HEK293 (cell line): ENCODE results near the gene GC.

Source experiments
- CTCF ChIA-PET: fragments of 350-600 bp; formaldehyde crosslinking; extraction: SDS; loops from one replicate; lab custom pipeline; 2021; ENCODE audit warnings: antibody characterized with exemption; lab: Yijun Ruan, JAX
- POLR2A ChIA-PET: fragments of 300-600 bp; formaldehyde crosslinking; extraction: SDS; loops from one replicate; lab custom pipeline; 2020; ENCODE audit warnings: antibody characterized with exemption, inconsistent platforms; lab: Yijun Ruan, JAX
- H3K27ac ChIP-seq: fragments of 200-500 bp; sonication (Bioruptor generic); 2 replicates; pipeline ENCODE4 v1.5.1; 2014; ENCODE audit warnings: low read depth, low read length, control low read depth, inconsistent platforms; ENCODE audit errors: extremely low read depth
- H3K36me3 ChIP-seq, 2 experiments: fragments of 200-500 bp in 1 of 2; sonication (Bioruptor generic) in 1 of 2; 1 replicate in 1 of 2; 2 replicates in 1 of 2; pipeline ENCODE4 v1.5.1; 2014 to 2017; ENCODE audit warnings: inconsistent platforms in 2 of 2, low read length in 2 of 2; ENCODE audit not compliant: control insufficient read depth in 2 of 2, insufficient read depth in 1 of 2
- H3K4me1 ChIP-seq: fragments of 200-500 bp; sonication (Bioruptor generic); 2 replicates; pipeline ENCODE4 v1.5.1; 2014; ENCODE audit warnings: mild to moderate bottlenecking, low read length, inconsistent platforms; ENCODE audit not compliant: control insufficient read depth, insufficient read depth
- H3K4me3 ChIP-seq: 2 replicates; pipeline ENCODE4 v1.5.1; 2011; ENCODE audit warnings: low read depth, mild to moderate bottlenecking, control low read depth, low read length, moderate library complexity
- H3K9me3 ChIP-seq: fragments of 200-500 bp; sonication (Bioruptor generic); 2 replicates; pipeline ENCODE4 v1.5.1; 2014; ENCODE audit warnings: low read depth, low read length, inconsistent platforms; ENCODE audit not compliant: control insufficient read depth, insufficient read depth
- GLIS1 ChIP-seq: fragments of 450-650 bp; formaldehyde crosslinking; IDR thresholded peaks from 2 replicates; pipeline ENCODE4 v1.5.1; 2016; ENCODE audit warnings: missing biosample characterization, missing genetic modification characterization
- KLF10 ChIP-seq: fragments of 450-650 bp; IDR thresholded peaks from 2 replicates; pipeline ENCODE4 v1.5.1; 2018; ENCODE audit warnings: missing biosample characterization, mild to moderate bottlenecking, missing genetic modification characterization
- ZFP69B ChIP-seq: fragments of 450-650 bp; formaldehyde crosslinking; IDR thresholded peaks from 2 replicates; pipeline ENCODE4 v1.5.1; 2016; ENCODE audit warnings: missing biosample characterization, missing genetic modification characterization
- ZNF121 ChIP-seq: fragments of 450-650 bp; formaldehyde crosslinking; IDR thresholded peaks from 2 replicates; pipeline ENCODE4 v1.5.1; 2016; ENCODE audit warnings: missing biosample characterization, missing genetic modification characterization
- ZNF211 ChIP-seq: fragments of 450-650 bp; formaldehyde crosslinking; IDR thresholded peaks from 2 replicates; pipeline ENCODE4 v1.5.1; 2016; ENCODE audit warnings: low read depth, missing biosample characterization, missing genetic modification characterization
- ZNF214 ChIP-seq: fragments of 450-650 bp; formaldehyde crosslinking; IDR thresholded peaks from 2 replicates; pipeline ENCODE4 v1.5.1; 2017; ENCODE audit warnings: missing biosample characterization, mild to moderate bottlenecking, missing genetic modification characterization, borderline replicate concordance
- ZNF366 ChIP-seq: fragments of 450-650 bp; formaldehyde crosslinking; conservative IDR thresholded peaks from 2 replicates; pipeline ENCODE4 v1.5.1; 2016; ENCODE audit warnings: missing biosample characterization, missing genetic modification characterization
- ZNF548 ChIP-seq: fragments of 450-650 bp; formaldehyde crosslinking; IDR thresholded peaks from 2 replicates; pipeline ENCODE4 v1.5.1; 2016; ENCODE audit warnings: missing biosample characterization, missing genetic modification characterization
- ZNF560 ChIP-seq: fragments of 450-650 bp; formaldehyde crosslinking; IDR thresholded peaks from 2 replicates; pipeline ENCODE4 v1.5.1; 2017; ENCODE audit warnings: missing biosample characterization, missing genetic modification characterization, borderline replicate concordance
- ZNF585B ChIP-seq: fragments of 450-650 bp; formaldehyde crosslinking; IDR thresholded peaks from 2 replicates; pipeline ENCODE4 v1.5.1; 2016; ENCODE audit warnings: missing biosample characterization, missing genetic modification characterization
- ZNF596 ChIP-seq: fragments of 450-650 bp; IDR thresholded peaks from 2 replicates; pipeline ENCODE4 v1.5.0; 2018; ENCODE audit warnings: missing biosample characterization, mild to moderate bottlenecking, missing genetic modification characterization, moderate library complexity
- ZNF621 ChIP-seq: fragments of 450-650 bp; formaldehyde crosslinking; IDR thresholded peaks from 2 replicates; pipeline ENCODE4 v1.5.1; 2017; ENCODE audit warnings: missing biosample characterization, missing genetic modification characterization
- ZNF785 ChIP-seq: fragments of 450-650 bp; formaldehyde crosslinking; IDR thresholded peaks from 2 replicates; pipeline ENCODE4 v1.5.1; 2016; ENCODE audit warnings: missing biosample characterization, missing genetic modification characterization
- TF ChIP-seq, protein P1 (sequence below): fragments of 450-650 bp; formaldehyde crosslinking; conservative IDR thresholded peaks from 2 replicates; pipeline ENCODE4 v1.5.1; 2016; ENCODE audit warnings: low read depth, missing biosample characterization, missing genetic modification characterization
- TF ChIP-seq, protein P2 (sequence below): fragments of 450-650 bp; formaldehyde crosslinking; IDR thresholded peaks from 2 replicates; pipeline ENCODE4 v1.5.1; 2016; ENCODE audit warnings: missing biosample characterization, missing genetic modification characterization
- TF ChIP-seq, protein P3 (sequence below): sonication (generic); formaldehyde crosslinking; IDR thresholded peaks from 2 replicates; pipeline ENCODE4 v1.8.1; 2022; ENCODE audit warnings: mild to moderate bottlenecking, moderate library complexity, missing genetic modification reagents

GC gene

DNA sequence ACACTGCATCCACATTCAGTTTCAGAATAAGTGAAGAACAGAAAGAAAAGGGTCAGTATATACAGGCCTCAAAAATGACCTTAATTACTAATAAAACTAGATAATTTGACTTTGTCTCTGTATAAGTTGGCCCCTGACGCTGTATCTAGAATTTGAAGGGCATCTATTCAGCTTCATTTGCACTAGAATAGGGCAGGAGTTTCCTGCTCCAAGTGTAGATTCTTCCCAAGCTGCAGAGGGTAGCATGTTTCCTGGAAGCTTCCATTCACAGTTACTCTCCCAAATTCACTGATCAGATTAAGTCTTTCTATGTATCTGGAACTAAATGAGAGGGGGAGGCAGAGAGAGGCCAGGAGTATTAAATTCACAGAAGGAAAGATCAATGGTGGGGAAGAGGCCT lies 90.9 kb downstream of the GC start:
- no peak overlapping the region for H3K4me3 ChIP-seq
- POLR2A ChIA-PET, result no interaction called here
- no peaks in the 10 kb centered on the region for H3K9me3 ChIP-seq
- no peak overlapping the region for H3K27ac ChIP-seq
- CTCF ChIA-PET, result no interaction called here
- no peak for TF ChIP-seq ZFP69B (tag by site-specific recombination)
- TF ChIP-seq ZNF785, result no peak
- no peak for TF ChIP-seq ZNF621 (tag by site-specific recombination)
- TF ChIP-seq, protein P1, sequence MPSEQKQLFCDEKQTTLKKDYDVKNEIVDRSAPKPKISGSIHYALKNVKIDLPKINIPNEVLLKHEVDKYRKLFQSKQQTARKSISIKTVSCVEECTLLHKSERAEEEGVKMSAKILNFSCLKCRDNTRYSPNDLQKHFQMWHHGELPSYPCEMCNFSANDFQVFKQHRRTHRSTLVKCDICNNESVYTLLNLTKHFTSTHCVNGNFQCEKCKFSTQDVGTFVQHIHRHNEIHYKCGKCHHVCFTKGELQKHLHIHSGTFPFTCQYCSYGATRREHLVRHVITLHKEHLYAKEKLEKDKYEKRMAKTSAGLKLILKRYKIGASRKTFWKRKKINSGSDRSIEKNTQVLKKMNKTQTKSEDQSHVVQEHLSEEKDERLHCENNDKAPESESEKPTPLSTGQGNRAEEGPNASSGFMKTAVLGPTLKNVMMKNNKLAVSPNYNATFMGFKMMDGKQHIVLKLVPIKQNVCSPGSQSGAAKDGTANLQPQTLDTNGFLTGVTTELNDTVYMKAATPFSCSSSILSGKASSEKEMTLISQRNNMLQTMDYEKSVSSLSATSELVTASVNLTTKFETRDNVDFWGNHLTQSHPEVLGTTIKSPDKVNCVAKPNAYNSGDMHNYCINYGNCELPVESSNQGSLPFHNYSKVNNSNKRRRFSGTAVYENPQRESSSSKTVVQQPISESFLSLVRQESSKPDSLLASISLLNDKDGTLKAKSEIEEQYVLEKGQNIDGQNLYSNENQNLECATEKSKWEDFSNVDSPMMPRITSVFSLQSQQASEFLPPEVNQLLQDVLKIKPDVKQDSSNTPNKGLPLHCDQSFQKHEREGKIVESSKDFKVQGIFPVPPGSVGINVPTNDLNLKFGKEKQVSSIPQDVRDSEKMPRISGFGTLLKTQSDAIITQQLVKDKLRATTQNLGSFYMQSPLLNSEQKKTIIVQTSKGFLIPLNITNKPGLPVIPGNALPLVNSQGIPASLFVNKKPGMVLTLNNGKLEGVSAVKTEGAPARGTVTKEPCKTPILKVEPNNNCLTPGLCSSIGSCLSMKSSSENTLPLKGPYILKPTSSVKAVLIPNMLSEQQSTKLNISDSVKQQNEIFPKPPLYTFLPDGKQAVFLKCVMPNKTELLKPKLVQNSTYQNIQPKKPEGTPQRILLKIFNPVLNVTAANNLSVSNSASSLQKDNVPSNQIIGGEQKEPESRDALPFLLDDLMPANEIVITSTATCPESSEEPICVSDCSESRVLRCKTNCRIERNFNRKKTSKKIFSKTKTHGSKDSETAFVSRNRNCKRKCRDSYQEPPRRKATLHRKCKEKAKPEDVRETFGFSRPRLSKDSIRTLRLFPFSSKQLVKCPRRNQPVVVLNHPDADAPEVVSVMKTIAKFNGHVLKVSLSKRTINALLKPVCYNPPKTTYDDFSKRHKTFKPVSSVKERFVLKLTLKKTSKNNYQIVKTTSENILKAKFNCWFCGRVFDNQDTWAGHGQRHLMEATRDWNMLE, result no peak
- TF ChIP-seq ZNF560 (tag by site-specific recombination), result no peak
- TF ChIP-seq, protein P2, sequence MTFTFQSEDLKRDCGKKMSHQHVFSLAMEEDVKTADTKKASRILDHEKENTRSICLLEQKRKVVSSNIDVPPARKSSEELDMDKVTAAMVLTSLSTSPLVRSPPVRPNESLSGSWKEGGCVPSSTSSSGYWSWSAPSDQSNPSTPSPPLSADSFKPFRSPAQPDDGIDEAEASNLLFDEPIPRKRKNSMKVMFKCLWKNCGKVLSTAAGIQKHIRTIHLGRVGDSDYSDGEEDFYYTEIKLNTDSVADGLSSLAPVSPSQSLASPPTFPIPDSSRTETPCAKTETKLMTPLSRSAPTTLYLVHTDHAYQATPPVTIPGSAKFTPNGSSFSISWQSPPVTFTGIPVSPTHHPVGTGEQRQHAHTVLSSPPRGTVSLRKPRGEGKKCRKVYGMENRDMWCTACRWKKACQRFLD (tag by site-specific recombination), result no peak
- TF ChIP-seq ZNF366, result no peak
- TF ChIP-seq GLIS1 (tag by site-specific recombination), result no peak
- TF ChIP-seq, protein P3, sequence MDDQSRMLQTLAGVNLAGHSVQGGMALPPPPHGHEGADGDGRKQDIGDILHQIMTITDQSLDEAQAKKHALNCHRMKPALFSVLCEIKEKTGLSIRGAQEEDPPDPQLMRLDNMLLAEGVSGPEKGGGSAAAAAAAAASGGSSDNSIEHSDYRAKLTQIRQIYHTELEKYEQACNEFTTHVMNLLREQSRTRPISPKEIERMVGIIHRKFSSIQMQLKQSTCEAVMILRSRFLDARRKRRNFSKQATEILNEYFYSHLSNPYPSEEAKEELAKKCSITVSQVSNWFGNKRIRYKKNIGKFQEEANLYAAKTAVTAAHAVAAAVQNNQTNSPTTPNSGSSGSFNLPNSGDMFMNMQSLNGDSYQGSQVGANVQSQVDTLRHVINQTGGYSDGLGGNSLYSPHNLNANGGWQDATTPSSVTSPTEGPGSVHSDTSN (CRISPR knock-in tag), result no peak
- no peak for TF ChIP-seq ZNF596 (tag by site-specific recombination)
- TF ChIP-seq ZNF585B (tag by site-specific recombination), result no peak
- no peak for TF ChIP-seq KLF10 (tag by site-specific recombination)
- H3K36me3 ChIP-seq, result no peaks in the 10 kb centered on the region
- H3K4me1 ChIP-seq, result no peaks in the 10 kb centered on the region

DNA sequence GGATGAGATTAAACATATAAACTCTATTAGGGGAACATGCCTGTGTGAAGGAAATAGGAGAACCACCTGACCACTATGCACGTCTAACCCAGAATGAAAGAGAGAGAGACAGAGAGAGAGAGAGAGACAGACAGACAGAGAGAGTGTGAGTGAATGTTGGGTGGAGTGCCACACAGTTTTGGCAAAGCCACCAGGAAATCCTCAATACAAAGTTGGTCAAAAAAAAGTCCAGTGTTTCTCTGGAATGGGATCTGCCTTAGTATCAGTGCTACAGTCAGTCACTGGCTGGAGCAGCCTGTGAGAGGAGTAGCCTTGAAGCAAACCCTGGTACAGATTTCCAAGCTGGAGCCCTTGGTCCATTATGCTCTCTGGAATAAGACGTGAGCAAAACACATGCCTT lies 91.7 kb downstream of the GC start:
- CTCF ChIA-PET, result no interaction called here
- TF ChIP-seq ZNF121 (tag by site-specific recombination), result no peak
- TF ChIP-seq ZNF211 (tag by site-specific recombination), result no peak
- no peak for TF ChIP-seq ZNF214
- no peak for TF ChIP-seq ZNF548 (tag by site-specific recombination)
- TF ChIP-seq ZNF585B (tag by site-specific recombination), result no peak
- TF ChIP-seq, all 188 proteins: peak for 0

More for the DNA sequence above, 91.7 kb downstream of the GC start:
- H3K4me1 ChIP-seq, result no peaks in the 10 kb centered on the region
- H3K9me3 ChIP-seq, result no peaks in the 10 kb centered on the region
- H3K4me3 ChIP-seq, result no peak overlapping the region
- no peak overlapping the region for H3K27ac ChIP-seq
- POLR2A ChIA-PET, result no interaction called here
- H3K36me3 ChIP-seq, result no peaks in the 10 kb centered on the region
